SK-N-SH (cell line): ENCODE data around the gene IRF1. TPM values are rescaled to one million over a fixed set of nuclear protein-coding genes. Genes with fewer than 3 reads are reported as not detected.

Source experiments
- CTCF ChIA-PET: fragments of 300-600, 350-600 bp; formaldehyde crosslinking; extraction: SDS; loops from one replicate; lab custom pipeline; 2021; lab: Yijun Ruan, JAX
- POLR2A ChIA-PET: fragments of 350-600 bp; sonication (Branson Sonifier 250); formaldehyde crosslinking; extraction: SDS; loops from one replicate; lab custom pipeline; 2020; ENCODE audit warnings: antibody characterized with exemption, inconsistent platforms; lab: Yijun Ruan, JAX
- DNase-seq: peaks from one replicate; pipeline ENCODE4 v3.0.0; 2012
- H2AFZ ChIP-seq: fragments of 200-600 bp; sonication (generic); 2 replicates; pipeline ENCODE4 v1.8.1; 2016; ENCODE audit warnings: antibody characterized with exemption, mild to moderate bottlenecking, low read depth
- H3F3A ChIP-seq: fragments of 200-600 bp; sonication (generic); replicated peaks from 2 replicates; pipeline ENCODE3; 2016; ENCODE audit warnings: antibody characterized with exemption, mild to moderate bottlenecking; ENCODE audit not compliant: insufficient read depth
- H3K27ac ChIP-seq, 2 experiments: fragments of 200-500 bp in 1 of 2; fragments of 200-600 bp in 1 of 2; sonication (Bioruptor generic) in 1 of 2; sonication (generic), shearing (Covaris generic) in 1 of 2; 2 replicates each; pipeline versions ENCODE4 v1.5.1 to v1.6.1; 2014 to 2016; ENCODE audit warnings: low read depth in 2 of 2, inconsistent platforms in 1 of 2, low read length in 1 of 2, mild to moderate bottlenecking in 1 of 2, mixed read lengths in 1 of 2
- H3K27me3 ChIP-seq: fragments of 200-600 bp; sonication (generic), shearing (Covaris generic); 2 replicates; pipeline ENCODE4 v1.6.1; 2016; ENCODE audit warnings: mixed run types; ENCODE audit not compliant: insufficient read depth
- H3K36me3 ChIP-seq, 2 experiments: fragments of 200-500 bp in 1 of 2; fragments of 200-600 bp in 1 of 2; sonication (Bioruptor generic) in 1 of 2; sonication (generic) in 1 of 2; replicated peaks in 1 of 2; 2 replicates each; pipeline versions ENCODE3 to v1.5.1; 2014 to 2016; ENCODE audit warnings: low read length in 1 of 2, mild to moderate bottlenecking in 1 of 2; ENCODE audit not compliant: insufficient read depth in 2 of 2, control insufficient read depth in 1 of 2
- H3K4me1 ChIP-seq, 2 experiments: fragments of 200-500 bp in 1 of 2; fragments of 200-600 bp in 1 of 2; sonication (Bioruptor generic) in 1 of 2; sonication (generic), shearing (Covaris generic) in 1 of 2; 2 replicates each; pipeline versions ENCODE4 v1.5.1 to v1.6.1; 2014 to 2016; ENCODE audit warnings: low read depth in 1 of 2, low read length in 1 of 2, mixed run types in 1 of 2; ENCODE audit not compliant: insufficient read depth in 2 of 2, control insufficient read depth in 1 of 2
- H3K4me2 ChIP-seq: fragments of 200-600 bp; sonication (generic), shearing (Covaris generic); 2 replicates; pipeline ENCODE4 v1.6.1; 2017; ENCODE audit warnings: mixed run types
- H3K4me3 ChIP-seq, 2 experiments: fragments of 200-500 bp in 1 of 2; fragments of 200-600 bp in 1 of 2; sonication (Bioruptor generic) in 1 of 2; sonication (generic), shearing (Covaris generic) in 1 of 2; 2 replicates each; pipeline versions ENCODE4 v1.5.1 to v1.8.1; 2014 to 2016; ENCODE audit warnings: low read depth in 2 of 2, inconsistent platforms in 1 of 2, low read length in 1 of 2, mild to moderate bottlenecking in 1 of 2, mixed read lengths in 1 of 2, moderate library complexity in 1 of 2
- H3K79me2 ChIP-seq: fragments of 200-600 bp; sonication (generic); 2 replicates; pipeline ENCODE4 v1.8.1; 2017; ENCODE audit warnings: mild to moderate bottlenecking; ENCODE audit not compliant: insufficient read depth
- H3K9ac ChIP-seq: fragments of 200-600 bp; sonication (generic); 2 replicates; pipeline ENCODE4 v1.6.1; 2017; ENCODE audit warnings: mixed run types
- H3K9me2 ChIP-seq: fragments of 200-600 bp; sonication (generic); 2 replicates; pipeline ENCODE4 v1.6.1; 2017; ENCODE audit warnings: mixed run types
- H3K9me3 ChIP-seq: fragments of 200-600 bp; sonication (generic); 2 replicates; pipeline ENCODE4 v1.6.1; 2017; ENCODE audit warnings: mixed run types, mild to moderate bottlenecking, moderate library complexity
- H4K20me1 ChIP-seq: fragments of 200-600 bp; sonication (generic); 2 replicates; pipeline ENCODE4 v1.6.1; 2017; ENCODE audit warnings: mild to moderate bottlenecking, mixed run types; ENCODE audit not compliant: insufficient read depth
- EZH2phosphoT487 ChIP-seq: fragments of 200-600 bp; sonication (generic); IDR thresholded peaks from 2 replicates; pipeline ENCODE4 v1.6.1; 2017; ENCODE audit warnings: low read depth, mixed run types, mild to moderate bottlenecking, antibody characterized with exemption, moderate library complexity, borderline replicate concordance
- FOSL2 ChIP-seq: IDR thresholded peaks from 2 replicates; pipeline ENCODE4 v1.4.0; 2012; ENCODE audit warnings: low read depth, mild to moderate bottlenecking, moderate library complexity, borderline replicate concordance
- FOXJ3 ChIP-seq: sonication (generic); formaldehyde crosslinking; IDR thresholded peaks from 2 replicates; pipeline ENCODE4 v1.5.1; 2020; ENCODE audit warnings: mild to moderate bottlenecking, missing genetic modification reagents
- JUND ChIP-seq: IDR thresholded peaks from 2 replicates; pipeline ENCODE4 v1.4.0; 2012
- MAX ChIP-seq: IDR thresholded peaks from 2 replicates; pipeline ENCODE4 v1.4.0; 2012; ENCODE audit warnings: low read depth
- MXI1 ChIP-seq: IDR thresholded peaks from 2 replicates; pipeline ENCODE4 v1.6.1; 2012; ENCODE audit warnings: mild to moderate bottlenecking, low read depth, low read length, improper control_type of control experiment
- RCOR1 ChIP-seq: fragments of 150-350 bp; IDR thresholded peaks from 2 replicates; pipeline ENCODE4 v1.6.1; 2017; ENCODE audit warnings: antibody characterized with exemption, low read length
- RFX5 ChIP-seq: IDR thresholded peaks from 2 replicates; pipeline ENCODE4 v1.6.1; 2012; ENCODE audit warnings: mild to moderate bottlenecking, improper control_type of control experiment, low read length
- SIN3A ChIP-seq: IDR thresholded peaks from 2 replicates; pipeline ENCODE4 v1.6.1; 2012; ENCODE audit warnings: low read depth, mild to moderate bottlenecking, low read length, moderate library complexity, borderline replicate concordance
- SMC3 ChIP-seq: IDR thresholded peaks from 2 replicates; pipeline ENCODE4 v1.6.1; 2012; ENCODE audit warnings: low read depth, low read length, improper control_type of control experiment
- USF2 ChIP-seq: fragments of 150-350 bp; IDR thresholded peaks from 2 replicates; pipeline ENCODE4 v1.6.1; 2017; ENCODE audit warnings: antibody characterized with exemption, low read length, low read depth, borderline replicate concordance
- WGBS: methylation state at CpG from one replicate; pipeline ENCODE4 v1.1.6; 2017; ENCODE audit warnings: low lambda C conversion rate; 5-methylcytosine and 5-hydroxymethylcytosine counted together
- polyA plus RNA-seq, 3 experiments: library from polyadenylated mRNA; depleted of rRNA; stranded (reverse); fragments of >200 nt; gene quantifications; 2 replicates each; pipeline ENCODE4 v1.2.3, GENCODE V29; 2012
- TF ChIP-seq, protein P1 (sequence below): IDR thresholded peaks from 2 replicates; pipeline ENCODE4 v1.6.1; 2012; ENCODE audit warnings: mild to moderate bottlenecking, low read depth, low read length, moderate library complexity
- TF ChIP-seq, protein P2 (sequence below): fragments of 150-350 bp; IDR thresholded peaks from 2 replicates; pipeline ENCODE4 v1.6.1; 2016; ENCODE audit warnings: mild to moderate bottlenecking, low read depth, low read length

Gene IRF1
- polyA plus RNA-seq, 1 of the 3 experiments (the other 2 are of a cell fraction), result 15.2 TPM

DNA sequence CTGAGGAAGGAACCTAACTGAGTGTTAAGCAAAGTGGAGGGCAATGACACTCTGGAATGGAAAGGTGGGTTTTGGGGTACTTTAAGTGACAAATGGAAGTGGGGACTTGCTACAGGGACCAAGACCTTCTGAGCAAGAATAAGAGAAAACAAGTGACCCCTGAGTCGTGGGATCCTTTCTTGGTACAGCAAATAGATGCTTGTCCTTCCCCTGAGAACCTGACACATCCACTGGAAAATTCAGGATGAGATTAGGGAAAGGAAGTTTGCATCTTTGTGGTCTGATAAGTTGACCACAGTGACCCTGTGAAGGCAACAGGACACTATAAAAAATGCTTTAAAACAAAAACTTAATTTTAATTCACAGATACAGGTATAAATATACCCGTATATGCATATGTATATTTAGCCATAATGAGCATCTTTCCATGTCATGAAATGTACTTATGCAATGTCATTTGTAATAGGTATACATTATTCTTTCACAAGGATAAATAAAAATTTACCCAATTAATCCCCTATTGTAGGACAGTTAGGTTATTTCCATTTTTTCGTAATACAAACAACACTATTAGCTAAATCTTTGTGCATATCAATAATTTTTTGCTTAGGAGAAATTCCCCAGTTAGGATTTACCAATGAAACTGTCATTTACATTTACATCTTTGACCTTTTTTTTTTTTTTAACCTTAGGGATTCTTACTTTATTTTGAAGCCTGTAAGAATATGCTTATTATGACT, 2.0 kb upstream of the IRF1 start (continued):
- TF ChIP-seq, protein P1, sequence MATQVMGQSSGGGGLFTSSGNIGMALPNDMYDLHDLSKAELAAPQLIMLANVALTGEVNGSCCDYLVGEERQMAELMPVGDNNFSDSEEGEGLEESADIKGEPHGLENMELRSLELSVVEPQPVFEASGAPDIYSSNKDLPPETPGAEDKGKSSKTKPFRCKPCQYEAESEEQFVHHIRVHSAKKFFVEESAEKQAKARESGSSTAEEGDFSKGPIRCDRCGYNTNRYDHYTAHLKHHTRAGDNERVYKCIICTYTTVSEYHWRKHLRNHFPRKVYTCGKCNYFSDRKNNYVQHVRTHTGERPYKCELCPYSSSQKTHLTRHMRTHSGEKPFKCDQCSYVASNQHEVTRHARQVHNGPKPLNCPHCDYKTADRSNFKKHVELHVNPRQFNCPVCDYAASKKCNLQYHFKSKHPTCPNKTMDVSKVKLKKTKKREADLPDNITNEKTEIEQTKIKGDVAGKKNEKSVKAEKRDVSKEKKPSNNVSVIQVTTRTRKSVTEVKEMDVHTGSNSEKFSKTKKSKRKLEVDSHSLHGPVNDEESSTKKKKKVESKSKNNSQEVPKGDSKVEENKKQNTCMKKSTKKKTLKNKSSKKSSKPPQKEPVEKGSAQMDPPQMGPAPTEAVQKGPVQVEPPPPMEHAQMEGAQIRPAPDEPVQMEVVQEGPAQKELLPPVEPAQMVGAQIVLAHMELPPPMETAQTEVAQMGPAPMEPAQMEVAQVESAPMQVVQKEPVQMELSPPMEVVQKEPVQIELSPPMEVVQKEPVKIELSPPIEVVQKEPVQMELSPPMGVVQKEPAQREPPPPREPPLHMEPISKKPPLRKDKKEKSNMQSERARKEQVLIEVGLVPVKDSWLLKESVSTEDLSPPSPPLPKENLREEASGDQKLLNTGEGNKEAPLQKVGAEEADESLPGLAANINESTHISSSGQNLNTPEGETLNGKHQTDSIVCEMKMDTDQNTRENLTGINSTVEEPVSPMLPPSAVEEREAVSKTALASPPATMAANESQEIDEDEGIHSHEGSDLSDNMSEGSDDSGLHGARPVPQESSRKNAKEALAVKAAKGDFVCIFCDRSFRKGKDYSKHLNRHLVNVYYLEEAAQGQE, result no peak
- TF ChIP-seq FOSL2, result no peak
- TF ChIP-seq, all 33 proteins: peak for 0

GRCh38 chr5:132491368-132492364, 1.1 kb upstream of the IRF1 start:
- Histone ChIP-seq H3K9me3 (no peaks in the 10 kb centered on the region), H4K20me1 (peaks cover 28% of the 10 kb centered on the region), H3K79me2 (peaks cover 34% of the 10 kb centered on the region), H3K27ac (peak overlapping the region; percentile 89 to 90; a peak in 3 of 4 replicates), H3F3A (peaks cover 15% of the 10 kb centered on the region), H3K27me3 (no peaks in the 10 kb centered on the region), H3K9ac (peak overlapping the region; percentile 94), H2AFZ (peak overlapping the region; percentile 81), H3K9me2 (no peaks in the 10 kb centered on the region), H3K4me2 (peak overlapping the region; percentile 97)
- POLR2A ChIA-PET, result interaction anchor here (0.8 to 1.9 kb wide), 5 partner anchors 27 to 198 kb away, joined by 3 to 15 read pairs (median 8); partner anchors contain the start of gene SLC22A4
- no peak for DNase-seq
- TF ChIP-seq MAX (no peak), JUND (no peak), SIN3A (no peak), FOSL2 (no peak), RFX5 (no peak), SMC3 (no peak), USF2 (no peak), MXI1 (no peak), EZH2phosphoT487 (no peak), RCOR1 (no peak), FOXJ3 (CRISPR knock-in tag) (no peak)
- TF ChIP-seq, protein P2, sequence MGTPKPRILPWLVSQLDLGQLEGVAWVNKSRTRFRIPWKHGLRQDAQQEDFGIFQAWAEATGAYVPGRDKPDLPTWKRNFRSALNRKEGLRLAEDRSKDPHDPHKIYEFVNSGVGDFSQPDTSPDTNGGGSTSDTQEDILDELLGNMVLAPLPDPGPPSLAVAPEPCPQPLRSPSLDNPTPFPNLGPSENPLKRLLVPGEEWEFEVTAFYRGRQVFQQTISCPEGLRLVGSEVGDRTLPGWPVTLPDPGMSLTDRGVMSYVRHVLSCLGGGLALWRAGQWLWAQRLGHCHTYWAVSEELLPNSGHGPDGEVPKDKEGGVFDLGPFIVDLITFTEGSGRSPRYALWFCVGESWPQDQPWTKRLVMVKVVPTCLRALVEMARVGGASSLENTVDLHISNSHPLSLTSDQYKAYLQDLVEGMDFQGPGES, result no peak
- TF ChIP-seq, protein P1, result no peak
- TF ChIP-seq, all 33 proteins: peak for 0
- 77% methylated on average over 15 of the region's 22 CpGs for WGBS
- CTCF ChIA-PET, result interaction anchor here (0.6 to 4.8 kb wide), 11 partner anchors 9 to 1194 kb away, joined by 3 to 37 read pairs (median 7); no protein-coding TSS in a partner anchor
- H3K4me1 ChIP-seq, result peaks cover 12 to 28% of the 10 kb centered on the region in 2 experiments
- H3K4me3 ChIP-seq, result peak overlapping the region; percentile 86 to 89
- peaks cover 5 to 7% of the 10 kb centered on the region in 2 experiments for H3K36me3 ChIP-seq
